CD14-positive monocyte (primary cell): ENCODE results near the gene WFDC12. TPM values are rescaled to one million over a fixed set of nuclear protein-coding genes. Genes with fewer than 3 reads are reported as not detected.

Experiments used
- DNase-seq, 3 donors: peaks; one replicate each; pipeline ENCODE4 v3.0.0-alpha.2; 2011 to 2022
- H2AFZ ChIP-seq: 2 replicates; pipeline ENCODE4 v1.6.0; 2012; ENCODE audit warnings: mild to moderate bottlenecking, low read depth, low read length, inconsistent platforms; ENCODE audit not compliant: insufficient read depth, poor library complexity, severe bottlenecking
- H3K27ac ChIP-seq, 2 donors: 1 replicate in 1 of 2; 2 replicates in 1 of 2; pipeline ENCODE4 v1.5.1; 2012 to 2013; ENCODE audit warnings: low read length in 2 of 2, control low read depth in 1 of 2, inconsistent platforms in 1 of 2, low read depth in 1 of 2, mild to moderate bottlenecking in 1 of 2
- H3K27me3 ChIP-seq, 2 donors: one replicate each; pipeline versions ENCODE4 v1.6.0 to v1.6.1; 2011 to 2013; ENCODE audit warnings: low read length in 2 of 2; ENCODE audit not compliant: control insufficient read depth in 2 of 2, insufficient read depth in 2 of 2
- H3K36me3 ChIP-seq, 2 donors: replicated peaks in 1 of 2; 1 replicate in 1 of 2; 2 replicates in 1 of 2; pipeline versions ENCODE4 v1.5.1 to v1.6.1; 2012 to 2013; ENCODE audit warnings: low read length in 2 of 2, control low read depth in 1 of 2, inconsistent platforms in 1 of 2, mild to moderate bottlenecking in 1 of 2; ENCODE audit not compliant: insufficient read depth in 2 of 2, control insufficient read depth in 1 of 2
- H3K4me1 ChIP-seq, 2 donors: 1 replicate in 1 of 2; 2 replicates in 1 of 2; pipeline versions ENCODE4 v1.5.1 to v1.6.1; 2012 to 2013; ENCODE audit warnings: low read length in 2 of 2, control low read depth in 1 of 2, inconsistent platforms in 1 of 2, mild to moderate bottlenecking in 1 of 2, moderate library complexity in 1 of 2; ENCODE audit not compliant: insufficient read depth in 2 of 2, control insufficient read depth in 1 of 2
- H3K4me2 ChIP-seq: replicated peaks from 2 replicates; pipeline ENCODE3; 2012; ENCODE audit warnings: low read length, moderate library complexity, mild to moderate bottlenecking; ENCODE audit not compliant: poor library complexity, severe bottlenecking; ENCODE audit errors: extremely low read depth
- H3K4me3 ChIP-seq, 3 experiments: fragments of 200-600 bp in 1 of 3; sonication (generic) in 1 of 3; replicated peaks in 1 of 3; 1 replicate in 2 of 3; 2 replicates in 1 of 3; pipeline ENCODE4 v1.5.1; 2011 to 2013; ENCODE audit warnings: low read length in 3 of 3, mild to moderate bottlenecking in 3 of 3, control low read depth in 2 of 3, low read depth in 2 of 3, inconsistent platforms in 1 of 3, moderate library complexity in 1 of 3
- H3K79me2 ChIP-seq: 2 replicates; pipeline ENCODE4 v1.6.0; 2012; ENCODE audit warnings: mild to moderate bottlenecking, control low read depth, inconsistent platforms, low read length, moderate library complexity; ENCODE audit not compliant: insufficient read depth
- H3K9ac ChIP-seq: 2 replicates; pipeline ENCODE4 v1.6.0; 2017; ENCODE audit warnings: low read length, mild to moderate bottlenecking; ENCODE audit not compliant: insufficient read depth, poor library complexity, severe bottlenecking
- H3K9me3 ChIP-seq, 2 donors: replicated peaks in 1 of 2; 1 replicate in 1 of 2; 2 replicates in 1 of 2; pipeline versions ENCODE4 v1.5.1 to v1.6.1; 2012 to 2013; ENCODE audit warnings: low read length in 2 of 2, control low read depth in 1 of 2; ENCODE audit not compliant: control insufficient read depth in 1 of 2, insufficient read depth in 1 of 2
- H4K20me1 ChIP-seq: 2 replicates; pipeline ENCODE4 v1.6.0; 2012; ENCODE audit warnings: mild to moderate bottlenecking, low read length, control low read depth, moderate library complexity; ENCODE audit not compliant: insufficient read depth
- H3K27ac Mint-ChIP-seq, 7 donors: one replicate each; pipeline ENCODE4 v1.8.0; 2020; ENCODE audit warnings: mild to moderate bottlenecking in 7 of 7, mixed read lengths in 7 of 7, moderate library complexity in 6 of 7, inconsistent platforms in 2 of 7
- H3K27me3 Mint-ChIP-seq, 3 donors: one replicate each; pipeline ENCODE4 v1.8.0; 2021 to 2022; ENCODE audit warnings: low read depth in 3 of 3, mild to moderate bottlenecking in 3 of 3, mixed read lengths in 3 of 3, moderate library complexity in 3 of 3, inconsistent platforms in 1 of 3
- H3K36me3 Mint-ChIP-seq, 2 donors: one replicate each; pipeline ENCODE4 v1.8.0; 2020; ENCODE audit warnings: mixed read lengths in 2 of 2, inconsistent platforms in 1 of 2, mild to moderate bottlenecking in 1 of 2
- H3K4me1 Mint-ChIP-seq: one replicate; pipeline ENCODE4 v1.8.0; 2020; ENCODE audit warnings: mild to moderate bottlenecking, mixed read lengths
- H3K4me3 Mint-ChIP-seq, 2 donors: one replicate each; pipeline ENCODE4 v1.8.0; 2020; ENCODE audit warnings: mild to moderate bottlenecking in 2 of 2, mixed read lengths in 2 of 2, moderate library complexity in 1 of 2
- H3K9me3 Mint-ChIP-seq, 7 donors: one replicate each; pipeline ENCODE4 v1.8.0; 2020 to 2022; ENCODE audit warnings: mixed read lengths in 7 of 7, mild to moderate bottlenecking in 6 of 7, moderate library complexity in 6 of 7, inconsistent platforms in 2 of 7
- CTCF ChIP-seq: fragments of 200-600 bp; IDR thresholded peaks from one replicate; pipeline ENCODE4 v1.8.0; 2022; ENCODE audit warnings: antibody characterized with exemption, mild to moderate bottlenecking
- WGBS: methylation state at CpG from one replicate; pipeline ENCODE4 v1.1.5; 2013; ENCODE audit warnings: missing lambda C conversion rate; ENCODE audit not compliant: insufficient coverage; 5-methylcytosine and 5-hydroxymethylcytosine counted together
- intact Hi-C, 2 donors: fragments of 100-400 bp; cut with micrococcal nuclease; formaldehyde crosslinking; loops; one replicate each; pipeline versions ENCODE4 v1.15.0 to v1.15.1; 2023
- polyA plus RNA-seq, 3 donors: library from polyadenylated mRNA; depleted of rRNA in 1 of 3; unstranded in 2 of 3; stranded (reverse) in 1 of 3; fragments of 300-500 nt in 2 of 3; fragments of >200 nt in 1 of 3; fragmentation: Illumina TruSeq in 2 of 3; gene quantifications; 1 replicate in 2 of 3; 2 replicates in 1 of 3; pipeline ENCODE4 v1.2.3, GENCODE V29; 2012 to 2021

Gene WFDC12
- polyA plus RNA-seq, 3 donors = not detected

- H3K27me3 Mint-ChIP-seq = peaks cover 2 to 5% (median 4%) of the 10 kb centered on the region in 3 donors
- peaks cover 0 to 45% of the 10 kb centered on the region in 2 donors for H3K36me3 ChIP-seq
- peaks cover 28 to 40% of the 10 kb centered on the region in 2 donors for H3K36me3 Mint-ChIP-seq
- no CpG with 5 or more reads among the region's 3 CpGs for WGBS
- no peak overlapping the region for H3K4me3 ChIP-seq
- H3K27ac Mint-ChIP-seq = no peak overlapping the region
- no peak overlapping the region for H3K9ac ChIP-seq
- H3K4me1 ChIP-seq = no peaks in the 10 kb centered on the region
- H3K4me3 Mint-ChIP-seq = no peak overlapping the region
- H4K20me1 ChIP-seq = peaks cover 11% of the 10 kb centered on the region
- H3K79me2 ChIP-seq = no peaks in the 10 kb centered on the region
- no peak overlapping the region for H2AFZ ChIP-seq
- DNase-seq = no peak
- peaks cover 5% of the 10 kb centered on the region for H3K4me1 Mint-ChIP-seq
- no peak for TF ChIP-seq CTCF
- no peaks in the 10 kb centered on the region for H3K9me3 ChIP-seq
- intact Hi-C loops = loop anchor here in 1 of 2 donors (10.0 kb wide), 1 partner anchor 47 kb away; no protein-coding TSS in a partner anchor
- peaks cover 4% of the 10 kb centered on the region in 2 donors for H3K27me3 ChIP-seq
- no peak overlapping the region for H3K4me2 ChIP-seq
- H3K9me3 Mint-ChIP-seq = peaks cover 0 to 2% (median 0%) of the 10 kb centered on the region in 7 donors
- H3K27ac ChIP-seq = no peak overlapping the region
These were observed 32.9 kb downstream of the WFDC12 start for GRCh38 chr20:45091366-45091765.

GRCh38 chr20:45090481-45090880, 33.8 kb downstream of the WFDC12 start:
- H3K36me3 Mint-ChIP-seq = peaks cover 36 to 49% of the 10 kb centered on the region in 2 donors
- Histone ChIP-seq H3K79me2 (no peaks in the 10 kb centered on the region), H3K9me3 (no peaks in the 10 kb centered on the region), H3K9ac (no peak overlapping the region), H3K27me3 (no peaks in the 10 kb centered on the region), H3K4me1 (no peaks in the 10 kb centered on the region), H4K20me1 (peaks cover 8% of the 10 kb centered on the region), H3K27ac (no peak overlapping the region), H3K4me3 (no peak overlapping the region), H2AFZ (no peak overlapping the region), H3K36me3 (peaks cover 0 to 54% of the 10 kb centered on the region in 2 donors), H3K4me2 (no peak overlapping the region)
- H3K4me3 Mint-ChIP-seq = no peak overlapping the region
- peaks cover 0 to 2% (median 0%) of the 10 kb centered on the region in 7 donors for H3K9me3 Mint-ChIP-seq
- intact Hi-C loops = loop anchor here in 1 of 2 donors (10.0 kb wide), 1 partner anchor 46 kb away; no protein-coding TSS in a partner anchor
- peaks cover 6% of the 10 kb centered on the region for H3K4me1 Mint-ChIP-seq
- WGBS = 90% methylated on average over 2 of the region's 3 CpGs
- H3K27me3 Mint-ChIP-seq = peaks cover 0 to 2% (median 0%) of the 10 kb centered on the region in 3 donors
- no peak for DNase-seq
- H3K27ac Mint-ChIP-seq = no peak overlapping the region
- no peak for TF ChIP-seq CTCF
